K562 (cell line): Measurements from ENCODE around the gene HMOX2.

Experiments used
- BACH1 ChIP-seq: fragments of 200-800 bp; sonication (Bioruptor generic); IDR thresholded peaks from 2 replicates; pipeline ENCODE4 v1.6.1; 2016; ENCODE audit warnings: missing genetic modification characterization, missing compliant biosample characterization
- CTCF ChIP-seq, 3 experiments: IDR thresholded peaks in 2 of 3; conservative IDR thresholded peaks in 1 of 3; 2 replicates each; pipeline ENCODE4 v1.5.1; 2011 to 2012; ENCODE audit warnings: low read length in 3 of 3, mild to moderate bottlenecking in 3 of 3, control low read depth in 2 of 3, improper control_type of control experiment in 1 of 3, inconsistent platforms in 1 of 3, low read depth in 1 of 3, mixed read lengths in 1 of 3, moderate library complexity in 1 of 3; ENCODE audit not compliant: insufficient read depth in 2 of 3
- DPF2 ChIP-seq: fragments of 450-650 bp; IDR thresholded peaks from 2 replicates; pipeline ENCODE4 v1.6.1; 2016
- GABPB1 ChIP-seq: sonication (generic); formaldehyde crosslinking; IDR thresholded peaks from 2 replicates; pipeline ENCODE4 v1.8.0; 2022; ENCODE audit warnings: mild to moderate bottlenecking, missing genetic modification reagents
- ILF3 ChIP-seq: fragments of 450-650 bp; IDR thresholded peaks from 2 replicates; pipeline ENCODE4 v1.6.1; 2018; ENCODE audit warnings: antibody characterized with exemption, mild to moderate bottlenecking, moderate library complexity, borderline replicate concordance
- KDM5B ChIP-seq: fragments of 200-600 bp; sonication (generic); IDR thresholded peaks from 2 replicates; pipeline ENCODE4 v1.6.1; 2012; ENCODE audit warnings: low read depth, mild to moderate bottlenecking, moderate library complexity, low read length, control low read depth, inconsistent platforms; ENCODE audit not compliant: insufficient replicate concordance
- KLF1 ChIP-seq: fragments of 450-650 bp; IDR thresholded peaks from 2 replicates; pipeline ENCODE4 v1.6.1; 2016; ENCODE audit warnings: missing genetic modification characterization, missing compliant biosample characterization
- NFIC ChIP-seq: fragments of 450-650 bp; IDR thresholded peaks from 2 replicates; pipeline ENCODE4 v1.6.1; 2017; ENCODE audit warnings: mild to moderate bottlenecking, inconsistent platforms
- POLR2AphosphoS5 ChIP-seq: IDR thresholded peaks from 2 replicates; pipeline ENCODE4 v1.6.1; 2011; ENCODE audit warnings: mild to moderate bottlenecking, low read depth, low read length, moderate library complexity; ENCODE audit not compliant: control insufficient read depth, insufficient read depth
- POLR2H ChIP-seq: IDR thresholded peaks from 2 replicates; pipeline ENCODE4 v1.6.1; 2016; ENCODE audit warnings: missing genetic modification characterization, low read depth, mild to moderate bottlenecking, control low read depth, missing compliant biosample characterization, moderate library complexity
- YBX1 ChIP-seq: fragments of 450-650 bp; IDR thresholded peaks from 2 replicates; pipeline ENCODE4 v1.7.1; 2016; ENCODE audit warnings: mild to moderate bottlenecking
- ZBTB26 ChIP-seq: fragments of 450-650 bp; formaldehyde crosslinking; IDR thresholded peaks from 2 replicates; pipeline ENCODE4 v1.4.0; 2022; ENCODE audit warnings: missing genetic modification characterization

- TF ChIP-seq NFIC (no peak), CTCF (IDR thresholded peaks at IDR 0.05 in 2 of 3, conservative IDR thresholded peaks at IDR 0.05 in 1 of 3; ENCODE audit: insufficient read depth in 2 of 3, low read depth in 1 of 3, low read length in 3 of 3) (no peak), ZBTB26 (CRISPR knock-in tag) (no peak), DPF2 (no peak), POLR2H (tag) (no peak), KDM5B (no peak), YBX1 (no peak), ILF3 (no peak), POLR2AphosphoS5 (no peak), GABPB1 (CRISPR knock-in tag) (no peak), KLF1 (no peak), BACH1 (tag) (no peak)
Measured at GRCh38 chr16:4556112-4556511, 79.9 kb downstream of the HMOX2 start, which contains the start of gene C16orf96.
